NCI-H2171 (cell line): Measurements from ENCODE around the gene ATF3.
"Not testable (repeated sequence)": the region's sequence is repeated elsewhere in the genome, so short reads cannot be mapped to it uniquely, and the experiment has no call there.

Experiments used
- DNase-seq: peaks from one replicate; lab custom pipeline; 2025; lab: John Stamatoyannopoulos, UW

The ATF3 gene

DNA sequence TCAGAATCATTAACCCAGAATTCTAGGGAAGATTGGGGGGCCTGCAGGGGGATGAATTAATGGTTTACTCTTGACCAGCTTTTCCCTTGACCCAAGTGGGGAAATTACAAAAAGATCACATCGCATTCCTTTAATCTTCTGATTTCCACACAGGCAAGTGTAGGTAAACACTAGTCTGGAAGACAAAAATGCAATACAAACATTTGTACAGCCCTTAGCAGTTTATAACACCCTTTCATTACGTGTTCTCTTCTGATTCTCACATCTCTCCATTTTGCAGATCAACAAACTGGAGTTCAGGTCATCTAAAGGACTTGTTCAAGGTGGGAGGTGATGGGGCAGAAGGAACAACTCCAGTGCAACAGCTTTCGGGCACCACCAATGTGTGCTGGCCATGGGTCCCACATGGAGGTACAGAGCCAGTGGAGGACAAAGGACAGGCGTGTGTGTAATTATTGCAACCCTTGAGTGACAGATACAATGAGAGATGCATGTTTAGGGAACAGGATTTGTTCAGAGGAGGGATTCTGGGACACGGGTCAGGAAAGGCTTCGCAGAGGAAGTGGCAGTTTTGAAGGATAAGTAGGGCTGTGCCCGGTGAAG, 20.4 kb downstream of the ATF3 start:
- DNase-seq: no peak

GRCh38 chr1:212629450-212630157, 21.0 kb downstream of the ATF3 start:
- DNase-seq: no peak

- no peak for DNase-seq
Observed at GRCh38 chr1:212630158-212630900, 21.8 kb downstream of the ATF3 start.

DNA sequence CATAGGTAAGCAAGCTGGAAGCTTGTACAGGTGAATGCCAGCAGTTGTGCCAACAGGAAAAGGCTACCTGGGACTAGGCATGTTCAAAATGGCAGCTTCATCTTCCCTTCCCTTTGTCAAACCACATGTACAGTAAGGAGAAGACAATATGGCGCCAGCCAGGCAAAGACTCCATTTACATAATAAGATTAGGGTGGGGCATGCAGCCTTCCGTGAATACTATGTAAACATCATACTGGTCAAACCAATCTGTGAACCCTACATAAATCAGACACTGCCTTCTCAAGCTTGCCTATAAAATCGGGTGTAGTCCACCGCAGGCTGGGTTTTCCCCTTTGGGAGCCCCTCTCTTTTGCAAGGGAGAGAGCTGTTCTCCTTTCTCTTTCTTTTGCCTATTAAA, 24.6 kb downstream of the ATF3 start:
- DNase-seq: no peak

- no peak for DNase-seq
Observed at GRCh38 chr1:212634252-212634651, 25.7 kb downstream of the ATF3 start.

DNA sequence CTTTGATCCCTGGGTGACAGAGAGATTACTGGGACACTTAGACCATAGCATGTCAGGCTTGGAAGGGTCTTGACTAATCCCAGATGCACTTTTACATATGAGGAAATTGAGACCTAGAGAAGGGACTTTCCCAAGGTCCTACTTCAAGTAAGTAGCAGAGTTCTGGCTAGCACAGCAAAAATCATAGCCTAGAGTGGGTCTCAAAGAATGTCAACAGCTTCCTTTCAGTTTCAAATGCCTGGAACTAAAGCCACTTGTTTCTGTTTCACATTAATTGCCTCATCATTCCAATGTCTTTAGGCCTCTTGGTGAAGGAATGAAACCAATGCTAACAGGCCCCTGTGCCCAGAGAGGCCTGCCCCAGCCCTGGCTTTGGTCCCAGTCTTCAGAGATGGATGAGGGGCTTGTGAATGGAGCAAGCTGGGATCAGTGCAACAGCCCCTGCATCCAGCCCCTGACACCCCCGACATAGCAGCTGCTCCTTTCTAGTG, 26.6 kb downstream of the ATF3 start:
- no peak for DNase-seq

- DNase-seq: no peak
Observed at GRCh38 chr1:212637902-212638301, 29.3 kb downstream of the ATF3 start.

- DNase-seq: no peak
Observed at GRCh38 chr1:212638492-212639151, 30.1 kb downstream of the ATF3 start.

GRCh38 chr1:212639524-212639923, 31.0 kb downstream of the ATF3 start:
- DNase-seq: not testable (repeated sequence)

DNA sequence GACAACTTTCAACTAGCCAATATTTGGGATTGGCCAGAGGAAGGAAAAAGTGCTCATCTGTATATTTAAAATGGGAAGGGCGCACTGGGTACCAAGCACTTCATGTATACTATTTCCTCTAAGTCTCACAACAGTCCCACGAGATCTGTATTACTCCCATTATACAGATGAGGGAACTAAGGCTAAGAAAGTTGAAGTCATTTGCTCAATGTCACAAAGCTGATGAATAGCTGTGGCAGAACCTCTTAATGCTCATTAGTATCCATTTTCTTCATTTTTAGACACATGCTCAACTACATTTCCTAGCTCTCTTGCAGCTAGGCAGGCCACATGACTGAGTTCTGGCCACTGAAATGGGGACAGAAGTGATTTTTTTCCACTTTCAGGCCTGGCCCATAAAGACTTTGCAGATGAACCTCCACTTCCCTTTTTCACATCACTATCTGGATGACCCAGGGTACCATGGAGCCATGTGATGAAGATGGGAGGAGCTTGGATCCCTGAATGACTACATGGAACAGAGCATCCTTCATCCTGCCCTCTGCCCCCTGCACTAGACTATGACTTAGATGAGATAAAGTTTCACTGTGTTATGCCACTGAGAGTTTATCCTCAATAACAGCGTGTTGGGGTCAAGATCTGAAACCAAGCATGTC, 31.8 kb downstream of the ATF3 start:
- no peak for DNase-seq

DNA sequence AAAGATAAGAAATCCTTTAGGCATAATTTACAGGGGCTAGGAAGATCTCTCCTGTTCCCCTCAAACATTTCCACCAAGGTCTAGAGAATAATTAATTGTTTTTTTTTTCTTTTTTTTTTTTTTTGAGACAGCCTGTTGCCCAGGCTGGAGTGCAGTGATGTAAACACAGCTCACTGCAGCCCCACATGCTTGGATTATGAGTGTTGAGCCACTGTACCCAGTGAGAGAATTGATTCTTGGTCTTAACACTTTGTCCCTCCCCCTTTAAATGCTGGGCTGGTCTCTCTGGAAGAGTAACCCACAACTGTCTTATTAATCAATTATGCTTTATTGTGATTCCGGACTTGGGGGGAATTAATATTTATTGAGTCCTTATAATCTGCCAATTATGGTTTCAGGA, 33.4 kb downstream of the ATF3 start:
- no peak for DNase-seq

DNA sequence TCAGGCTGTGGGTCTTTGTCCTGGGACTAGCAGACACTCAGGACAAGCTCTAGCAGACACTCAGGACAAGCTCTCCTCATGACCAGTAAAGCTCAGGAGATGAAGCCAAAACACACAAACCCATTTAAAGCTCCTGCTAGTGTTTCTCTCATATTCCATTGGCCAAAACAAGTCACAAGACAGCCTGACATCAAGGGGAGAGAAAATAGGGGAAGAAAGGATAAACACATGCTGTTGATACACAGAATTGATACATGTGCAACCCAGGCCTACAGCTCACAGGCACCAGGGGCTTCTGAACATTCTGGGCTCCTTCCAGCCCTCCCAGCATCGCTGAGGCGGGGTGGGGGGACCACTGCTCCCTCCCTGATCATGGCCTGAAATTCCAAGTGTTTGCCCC, 35.3 kb downstream of the ATF3 start:
- no peak for DNase-seq

- DNase-seq: no peak
Observed at GRCh38 chr1:212644866-212645545, 36.4 kb downstream of the ATF3 start.

DNA sequence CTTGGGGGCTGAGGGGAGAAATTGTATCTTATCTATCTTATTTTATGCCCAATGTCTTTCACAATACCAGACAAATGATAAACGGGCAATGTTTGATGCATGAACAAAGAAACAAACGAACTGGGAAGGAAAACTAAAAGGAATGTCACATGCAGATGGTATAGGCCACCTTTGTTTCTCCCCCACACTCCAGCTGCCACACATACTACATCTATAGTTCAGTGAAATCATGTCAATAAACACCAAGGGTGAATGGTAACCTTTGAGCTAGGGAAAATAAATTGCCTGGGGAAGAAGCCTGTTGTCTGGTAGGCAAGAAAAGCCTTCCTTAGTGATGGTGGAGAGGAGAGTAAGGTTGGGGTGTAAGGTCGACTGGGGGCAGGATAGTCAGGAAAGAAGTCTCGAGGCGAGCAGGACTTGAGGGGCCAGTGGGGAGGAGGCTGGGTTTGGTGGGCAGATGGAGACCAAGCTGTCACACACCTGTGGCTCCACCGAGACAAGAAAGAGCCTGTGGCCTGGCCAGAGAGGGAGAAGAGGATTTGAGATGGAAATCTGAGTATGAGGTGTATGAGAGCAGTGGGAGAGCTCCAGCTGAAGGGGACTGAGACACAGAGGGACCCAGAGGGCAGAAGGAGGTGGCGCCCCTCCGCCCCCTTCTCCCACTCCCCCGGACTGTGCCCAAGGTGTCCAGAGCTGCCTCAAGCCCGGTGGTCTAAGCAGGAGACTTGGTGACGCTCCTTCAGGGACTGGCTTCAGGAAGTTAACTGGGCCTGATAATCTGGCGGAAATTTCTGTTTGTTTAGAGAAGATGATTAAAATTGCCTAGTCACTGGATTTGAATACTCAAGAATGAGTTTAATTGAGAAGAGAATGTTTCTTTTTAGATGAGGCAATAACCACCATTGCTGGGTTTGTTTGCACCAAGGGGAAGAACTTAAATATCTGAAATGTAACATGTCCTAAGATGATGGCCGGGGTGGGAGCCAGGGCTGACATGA, 37.3 kb downstream of the ATF3 start:
- no peak for DNase-seq

DNA sequence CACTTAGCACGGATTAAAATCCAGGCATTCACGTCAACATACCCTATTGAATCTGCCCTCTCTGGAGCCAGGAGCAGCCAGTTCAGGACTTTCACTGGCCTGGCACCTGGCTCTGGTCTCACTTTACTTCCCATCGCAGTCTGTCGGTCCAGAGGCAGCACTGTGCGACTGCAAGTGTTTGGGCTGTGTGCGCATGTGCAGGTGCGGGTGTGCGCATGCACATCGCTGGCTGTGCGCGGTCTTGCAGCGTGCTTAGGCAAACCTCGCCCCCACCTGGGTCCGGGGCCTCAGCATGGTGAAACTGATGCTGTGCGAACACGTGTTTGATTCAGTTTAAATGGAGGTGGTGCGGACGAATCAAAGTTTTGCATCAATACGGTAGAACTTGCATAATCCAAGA, 38.0 kb downstream of the ATF3 start:
- no peak for DNase-seq

DNA sequence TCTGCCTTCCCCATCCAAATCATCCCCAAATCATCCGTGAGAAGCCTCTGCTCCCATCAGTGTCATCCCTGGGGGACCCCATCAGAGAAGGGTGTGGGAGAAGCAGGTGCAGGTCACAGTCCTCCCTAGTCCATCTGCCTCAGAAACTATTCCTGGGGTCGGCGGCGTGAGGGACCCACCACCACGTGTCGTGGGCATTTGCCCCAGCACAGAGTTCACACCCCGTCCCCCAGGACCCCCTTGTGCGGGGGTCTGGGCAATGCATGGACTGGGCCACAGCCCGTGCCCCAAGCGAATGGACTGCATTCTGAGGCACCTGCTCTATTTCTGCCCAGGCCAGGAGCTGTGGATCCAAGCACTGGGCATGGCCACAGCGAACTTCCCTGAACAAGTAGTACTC, 38.4 kb downstream of the ATF3 start:
- DNase-seq: no peak

DNA sequence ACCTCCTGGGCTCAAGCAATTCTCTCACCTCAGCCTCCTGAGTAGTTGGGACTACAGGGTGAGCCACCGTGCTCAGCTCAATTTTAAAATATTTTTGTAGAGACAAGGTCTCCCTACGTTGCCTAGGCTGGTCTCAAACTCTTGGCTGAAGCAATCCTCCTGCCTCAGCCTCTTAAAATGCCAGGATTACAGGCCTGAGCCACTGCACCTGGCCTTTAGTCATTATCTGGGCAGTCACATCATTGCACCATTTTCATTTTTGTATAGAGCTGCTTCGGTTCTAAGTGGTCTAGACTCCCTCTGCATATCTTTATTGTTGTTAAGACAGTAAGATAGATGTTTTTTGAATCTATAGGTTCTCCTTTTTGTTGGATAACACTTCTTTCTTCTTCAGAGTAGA, 39.9 kb downstream of the ATF3 start:
- no peak for DNase-seq

DNA sequence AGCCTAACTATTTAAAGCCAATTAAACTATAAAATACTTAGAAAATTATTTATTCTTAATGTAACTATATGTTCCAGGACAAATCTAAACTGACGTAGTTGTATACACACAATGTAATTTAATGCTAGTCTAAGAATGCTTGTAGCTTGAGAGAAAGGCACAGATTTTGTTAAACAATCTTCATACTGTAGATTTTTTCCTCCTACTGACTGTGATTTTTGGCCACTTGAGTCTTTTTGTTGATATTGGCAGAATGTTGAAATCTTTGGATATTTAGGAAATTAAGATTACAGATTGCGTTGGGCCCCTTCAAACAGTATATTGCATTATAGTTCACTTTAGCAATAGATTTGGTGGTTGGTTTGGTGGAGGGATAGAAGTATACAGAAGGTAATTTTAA, 40.5 kb downstream of the ATF3 start:
- DNase-seq: no peak

- peak; percentile 34 for DNase-seq
Observed at GRCh38 chr1:212650228-212650627, 41.7 kb downstream of the ATF3 start.

- DNase-seq: no peak
Observed at GRCh38 chr1:212651521-212651920, 43.0 kb downstream of the ATF3 start.
